GM21529 (cell line): Measurements from ENCODE around the gene KIF21B.

Experiments used
- ATAC-seq: cut with Tn5 transposase; IDR thresholded peaks from one replicate; pipeline ENCODE4 v1.9.1; 2021; ENCODE audit not compliant: unreplicated experiment

Gene KIF21B

GRCh38 chr1:200998323-200998722 lies 25.2 kb downstream of the KIF21B start:
- no peak for ATAC-seq

GRCh38 chr1:200992382-200993048 lies 31.0 kb downstream of the KIF21B start:
- ATAC-seq = no peak

DNA sequence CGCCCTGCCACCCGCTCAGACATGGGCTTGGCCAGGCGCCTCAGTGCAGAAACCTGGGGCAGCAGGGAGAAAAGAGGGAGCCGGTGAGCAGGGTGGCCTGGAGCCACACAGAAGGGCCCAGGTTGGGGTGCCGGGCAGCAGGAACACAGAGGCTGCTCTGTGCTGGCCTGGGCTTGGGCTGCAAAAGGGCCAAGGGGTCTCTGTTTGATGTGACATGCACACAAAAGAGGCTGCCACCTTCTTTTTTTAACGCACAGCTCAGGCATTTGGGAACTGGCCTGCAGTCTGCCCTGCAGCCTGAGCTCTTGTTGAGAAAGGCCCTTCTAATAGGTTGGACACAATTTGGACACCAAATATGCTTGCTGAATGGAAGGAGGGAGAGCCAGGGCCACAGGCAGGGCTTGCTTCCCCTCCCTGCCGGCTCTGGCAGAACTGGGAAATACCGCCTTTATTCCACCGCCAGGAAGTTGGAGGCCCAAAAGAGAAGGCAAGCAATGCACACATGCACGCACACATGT lies 32.4 kb downstream of the KIF21B start:
- no peak for ATAC-seq

DNA sequence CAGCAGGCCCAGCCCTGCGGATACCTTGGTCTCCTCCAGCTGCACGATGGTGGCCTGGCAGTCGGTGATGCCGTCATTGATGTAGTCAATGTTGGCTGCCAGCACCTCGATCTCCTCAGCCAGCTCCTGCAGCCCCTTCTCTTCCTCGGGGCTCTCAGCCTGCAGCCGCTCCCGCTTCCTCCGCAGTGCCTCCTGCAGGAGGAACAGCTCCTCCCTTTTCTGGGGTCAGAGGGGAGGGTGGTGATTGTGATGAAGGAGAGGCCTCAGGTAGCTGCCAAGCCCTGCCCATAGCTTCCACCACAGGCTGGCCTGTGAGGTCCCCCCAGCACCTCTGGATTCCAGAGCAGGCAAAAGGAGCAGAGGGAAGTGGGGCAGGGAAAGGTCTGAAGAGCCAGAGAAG lies 33.4 kb downstream of the KIF21B start:
- no peak for ATAC-seq

- no peak for ATAC-seq
Observed at GRCh38 chr1:200989337-200989736, 34.2 kb downstream of the KIF21B start.

- no peak for ATAC-seq
Observed at GRCh38 chr1:200988693-200989092, 34.8 kb downstream of the KIF21B start.

DNA sequence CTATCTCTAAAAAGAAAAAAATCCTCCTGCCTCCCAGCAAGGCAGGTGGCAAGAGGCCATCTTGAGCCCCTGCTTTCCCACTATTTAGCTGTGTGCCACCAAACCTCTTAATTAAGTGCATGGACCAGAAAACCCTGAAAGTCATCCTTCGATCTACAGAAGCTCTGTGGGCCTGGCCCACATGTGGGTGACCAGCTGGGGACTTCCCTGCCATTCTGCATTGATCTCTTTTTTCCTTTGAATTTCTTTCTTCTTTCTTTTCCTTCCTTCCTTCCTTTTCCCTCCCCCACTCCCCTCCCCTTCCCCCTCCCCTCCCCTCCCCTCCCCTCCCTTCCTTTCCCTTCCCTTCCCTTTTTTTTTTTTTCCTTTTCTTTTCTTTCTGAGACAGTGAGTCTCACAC lies 38.0 kb downstream of the KIF21B start:
- ATAC-seq = no peak

GRCh38 chr1:200983035-200983561 lies 40.4 kb downstream of the KIF21B start:
- ATAC-seq = no peak

- ATAC-seq = no peak
Observed at GRCh38 chr1:200982071-200982945, 41.2 kb downstream of the KIF21B start.

DNA sequence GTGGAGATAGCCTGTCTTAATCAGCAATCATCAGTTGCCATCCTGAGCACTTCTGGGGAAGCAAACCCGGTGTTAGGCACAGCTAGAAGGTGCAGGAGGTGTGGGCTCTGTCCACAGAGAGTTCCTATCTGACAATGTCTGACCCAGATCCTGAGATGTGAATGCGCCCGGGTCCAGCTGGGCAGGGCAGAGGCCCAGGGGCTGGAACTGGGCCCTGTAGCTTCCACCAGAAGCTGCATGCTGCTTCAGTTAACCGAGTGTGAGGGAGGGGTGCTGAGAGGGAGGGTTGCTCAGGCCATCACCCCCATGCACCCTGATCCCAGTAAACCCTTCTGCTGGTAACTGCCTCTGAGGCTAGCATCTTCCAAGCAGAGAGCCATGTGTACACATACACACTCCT lies 42.2 kb downstream of the KIF21B start:
- no peak for ATAC-seq

GRCh38 chr1:200980873-200981272 lies 42.6 kb downstream of the KIF21B start:
- ATAC-seq = no peak

- ATAC-seq = no peak
Observed at GRCh38 chr1:200980452-200980772, 43.1 kb downstream of the KIF21B start.

- no peak for ATAC-seq
Observed at GRCh38 chr1:200979574-200980451, 43.7 kb downstream of the KIF21B start.

DNA sequence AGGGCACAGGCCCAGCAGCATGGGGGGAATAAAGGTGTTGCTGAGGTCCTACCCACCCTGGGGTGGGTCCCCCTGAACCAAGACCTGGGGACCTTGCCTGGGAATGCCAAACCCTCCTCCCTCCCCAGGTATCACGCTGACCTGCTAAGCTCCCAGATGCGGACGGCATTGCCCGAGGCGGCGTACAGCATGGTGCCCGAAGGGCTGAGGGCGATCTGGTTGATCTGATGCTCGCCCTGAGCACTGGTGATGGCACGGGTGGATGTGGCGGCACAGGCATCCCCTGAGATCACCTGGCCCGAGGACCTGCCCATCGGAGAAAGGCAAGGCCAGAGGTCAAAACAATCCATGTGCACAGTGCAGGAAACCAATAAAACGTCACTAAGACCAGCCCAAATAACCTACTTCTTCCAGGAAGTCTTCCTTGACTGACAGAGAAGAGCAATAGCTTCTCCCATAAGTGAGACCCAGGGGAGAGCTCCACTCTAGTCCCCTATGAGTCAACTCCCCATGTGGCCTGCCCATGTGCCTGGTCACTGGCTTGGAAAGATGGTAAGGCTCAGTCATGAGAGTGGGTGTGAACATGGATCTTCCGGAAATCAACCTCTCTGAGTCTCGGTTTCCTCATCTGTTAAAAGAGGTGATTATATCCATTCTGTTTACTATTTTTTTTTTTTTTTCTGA lies 46.3 kb downstream of the KIF21B start:
- no peak for ATAC-seq

- no peak for ATAC-seq
Observed at GRCh38 chr1:200976634-200977033, 46.9 kb downstream of the KIF21B start.

DNA sequence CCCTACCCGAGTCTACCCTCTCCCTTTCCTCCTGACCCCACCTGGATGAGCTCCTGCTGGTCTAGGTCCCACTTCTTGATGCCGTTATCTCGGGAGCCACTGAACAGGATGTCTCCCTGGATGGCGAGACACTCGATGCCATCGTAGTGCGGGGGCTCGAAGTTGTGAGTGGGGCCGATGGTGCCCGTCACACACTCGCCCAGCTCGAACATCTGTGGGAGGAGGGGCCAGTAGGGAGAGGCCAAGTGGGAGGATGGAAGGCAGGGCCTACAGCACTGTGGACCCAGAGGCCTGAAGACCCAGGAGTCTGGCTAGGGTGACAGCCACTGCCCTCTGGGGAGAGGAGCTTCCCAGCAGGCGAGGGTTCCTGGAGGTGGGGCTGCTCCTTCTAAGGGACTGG lies 48.1 kb downstream of the KIF21B start:
- ATAC-seq = no peak

DNA sequence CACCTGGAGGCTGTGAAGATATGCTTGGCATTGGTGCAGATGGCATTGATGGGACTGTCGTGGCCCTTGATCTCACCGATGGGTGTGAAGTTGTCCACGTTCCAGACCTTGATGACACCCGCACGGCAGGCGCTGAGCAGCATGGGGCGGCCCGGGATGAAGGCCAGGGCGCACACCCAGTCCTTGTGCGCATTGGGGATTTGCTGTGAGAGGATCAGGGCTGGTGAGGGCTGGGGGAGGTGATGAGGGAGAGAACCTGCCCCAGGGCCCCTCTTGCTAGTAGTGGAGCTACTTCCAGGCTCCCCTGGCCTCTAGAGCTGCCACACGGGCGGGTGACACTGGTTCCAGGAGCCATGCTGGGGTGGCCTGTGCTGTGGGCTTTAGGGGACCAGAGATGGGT lies 48.8 kb downstream of the KIF21B start:
- no peak for ATAC-seq

DNA sequence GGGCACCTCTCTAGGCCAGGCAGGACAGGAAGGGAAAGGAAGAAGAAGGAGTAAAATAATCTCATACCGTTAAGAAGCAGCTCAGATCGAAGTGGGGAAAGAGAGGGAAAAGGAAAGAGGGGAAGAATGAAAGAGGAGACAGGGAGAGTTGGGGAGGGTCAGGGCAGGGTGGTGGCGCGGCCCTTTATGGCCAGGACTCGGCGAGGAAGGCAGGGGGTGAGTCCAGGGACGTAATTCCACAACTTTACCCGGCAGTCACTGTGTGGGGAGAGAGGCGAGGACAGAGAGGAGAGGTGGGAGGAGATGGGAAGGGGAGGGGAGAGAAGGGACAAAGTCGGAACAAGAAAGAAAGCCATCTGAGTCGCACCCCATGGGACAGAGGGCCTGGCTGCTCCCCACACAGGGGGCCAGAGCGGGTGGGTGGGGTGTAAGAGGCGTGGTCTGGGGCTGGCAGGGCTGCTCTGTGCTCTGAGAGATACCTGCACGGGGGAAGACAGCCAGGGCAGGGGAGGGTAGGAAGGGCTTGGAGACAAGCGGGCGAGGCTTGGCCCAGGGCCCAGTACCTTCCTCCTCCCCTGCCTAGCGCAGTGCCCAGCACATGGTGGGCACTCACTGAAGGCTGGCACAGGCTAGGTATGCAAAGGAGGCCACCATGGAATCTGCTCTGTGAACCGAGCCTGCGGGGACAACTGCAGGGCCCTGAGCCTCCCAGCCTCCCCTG lies 49.4 kb downstream of the KIF21B start:
- ATAC-seq = no peak

GRCh38 chr1:200972985-200973742 lies 50.4 kb downstream of the KIF21B start:
- ATAC-seq = no peak
